OCI-LY7 (cell line): ENCODE results near the gene TIFAB. TPM values are rescaled to one million over a fixed set of nuclear protein-coding genes. Genes with fewer than 3 reads are reported as not detected.

Experiments
- BruUV-seq: library from RNA; stranded (reverse); fragments of 400-500 nt; replicated peaks from 2 replicates; lab custom pipeline; 2021; lab: Mats Ljungman, UMichigan
- CTCF ChIA-PET: fragments of 300-600 bp; sonication (Branson Sonifier 250); formaldehyde crosslinking; loops from one replicate; lab custom pipeline; 2022; ENCODE audit warnings: antibody characterized with exemption; ENCODE audit not compliant: unreplicated experiment; lab: Charles Lee
- POLR2A ChIA-PET: fragments of 300-600 bp; sonication (Branson Sonifier 250); formaldehyde crosslinking; loops from one replicate; lab custom pipeline; 2022; ENCODE audit warnings: antibody characterized with exemption; lab: Charles Lee
- DNase-seq: peaks from one replicate; pipeline ENCODE4 v3.0.0-alpha.2; 2015; ENCODE audit warnings: low spot score
- H2AFZ ChIP-seq: fragments of 200-600 bp; sonication (generic), shearing (Covaris generic); 2 replicates; pipeline ENCODE4 v1.6.1; 2014; ENCODE audit warnings: mild to moderate bottlenecking, antibody characterized with exemption, low read length, moderate library complexity
- H3K27ac ChIP-seq: fragments of 200-600 bp; sonication (generic); 2 replicates; pipeline ENCODE4 v1.5.1; 2014; ENCODE audit warnings: mixed run types, low read depth, mild to moderate bottlenecking, moderate library complexity, low read length, inconsistent platforms; ENCODE audit not compliant: poor library complexity, severe bottlenecking
- H3K36me3 ChIP-seq: fragments of 200-600 bp; sonication (generic); 2 replicates; pipeline ENCODE4 v1.6.1; 2014; ENCODE audit warnings: mild to moderate bottlenecking, antibody characterized with exemption, low read length, moderate library complexity, mixed read lengths; ENCODE audit not compliant: insufficient read depth
- H3K4me1 ChIP-seq: fragments of 200-600 bp; sonication (generic); 2 replicates; pipeline ENCODE4 v1.5.1; 2014; ENCODE audit warnings: mild to moderate bottlenecking, low read length; ENCODE audit not compliant: insufficient read depth, poor library complexity, severe bottlenecking
- H3K4me2 ChIP-seq: fragments of 200-600 bp; sonication (generic); 2 replicates; pipeline ENCODE4 v1.6.1; 2014; ENCODE audit warnings: mild to moderate bottlenecking, low read length
- H3K4me3 ChIP-seq: fragments of 200-600 bp; sonication (generic); 2 replicates; pipeline ENCODE4 v1.5.1; 2014; ENCODE audit warnings: mild to moderate bottlenecking, low read depth, low read length; ENCODE audit not compliant: poor library complexity, severe bottlenecking
- H3K79me2 ChIP-seq: fragments of 200-600 bp; sonication (generic); 2 replicates; pipeline ENCODE4 v1.6.1; 2016; ENCODE audit warnings: low read depth, mild to moderate bottlenecking, low read length, moderate library complexity, mixed read lengths; ENCODE audit not compliant: insufficient read depth
- H3K9me2 ChIP-seq: fragments of 200-600 bp; sonication (generic); 2 replicates; pipeline ENCODE4 v1.6.1; 2016; ENCODE audit warnings: mild to moderate bottlenecking, low read length, mixed read lengths; ENCODE audit not compliant: insufficient read depth
- H3K9me3 ChIP-seq: fragments of 200-600 bp; sonication (generic); 2 replicates; pipeline ENCODE4 v1.6.1; 2014; ENCODE audit warnings: mild to moderate bottlenecking, mixed run types, low read length, mixed read lengths
- H4K20me1 ChIP-seq: fragments of 200-600 bp; sonication (generic); 2 replicates; pipeline ENCODE4 v1.6.1; 2014; ENCODE audit warnings: mild to moderate bottlenecking, antibody characterized with exemption, low read length, moderate library complexity, mixed read lengths; ENCODE audit not compliant: insufficient read depth
- EZH2phosphoT487 ChIP-seq: fragments of 200-600 bp; sonication (generic); IDR thresholded peaks from 2 replicates; pipeline ENCODE4 v1.6.1; 2018; ENCODE audit warnings: low read depth, borderline replicate concordance, mild to moderate bottlenecking, mixed run types, antibody characterized with exemption, low read length, moderate library complexity, mixed read lengths
- intact Hi-C: fragments of 100-400 bp; cut with micrococcal nuclease; formaldehyde crosslinking; loops from one replicate; pipeline ENCODE4 v1.10.0; 2022; ENCODE audit not compliant: unreplicated experiment
- total RNA-seq, 2 experiments: library from RNA; depleted of rRNA in 1 of 2; stranded (reverse); fragments of >200 nt in 1 of 2; shearing (Covaris generic) in 1 of 2; gene quantifications; 2 replicates each; pipeline ENCODE4 v1.2.3, GENCODE V29; 2014 to 2022
- TF ChIP-seq, protein P1 (sequence below): fragments of 200-600 bp; sonication (generic); conservative IDR thresholded peaks from 2 replicates; pipeline ENCODE4 v1.5.1; 2014; ENCODE audit warnings: mild to moderate bottlenecking, antibody characterized with exemption, low read length, moderate library complexity, mixed read lengths

Gene TIFAB
- total RNA-seq, 2 experiments from 2014 or later, result not detected

- Histone ChIP-seq H3K27ac (no peak overlapping the region), H4K20me1 (no peaks in the 10 kb centered on the region), H3K4me2 (no peak overlapping the region), H3K36me3 (no peaks in the 10 kb centered on the region), H3K9me2 (no peaks in the 10 kb centered on the region), H3K79me2 (no peaks in the 10 kb centered on the region), H3K9me3 (no peaks in the 10 kb centered on the region), H3K4me3 (no peak overlapping the region), H2AFZ (no peak overlapping the region), H3K4me1 (no peaks in the 10 kb centered on the region)
- no TSS peak for BruUV-seq
- CTCF ChIA-PET, result interaction anchor here (0.5 kb wide), 1 partner anchor 16 kb away, joined by 6 read pairs; no protein-coding TSS in a partner anchor
- POLR2A ChIA-PET, result no interaction called here
- no peak for TF ChIP-seq EZH2phosphoT487
- TF ChIP-seq, protein P1, sequence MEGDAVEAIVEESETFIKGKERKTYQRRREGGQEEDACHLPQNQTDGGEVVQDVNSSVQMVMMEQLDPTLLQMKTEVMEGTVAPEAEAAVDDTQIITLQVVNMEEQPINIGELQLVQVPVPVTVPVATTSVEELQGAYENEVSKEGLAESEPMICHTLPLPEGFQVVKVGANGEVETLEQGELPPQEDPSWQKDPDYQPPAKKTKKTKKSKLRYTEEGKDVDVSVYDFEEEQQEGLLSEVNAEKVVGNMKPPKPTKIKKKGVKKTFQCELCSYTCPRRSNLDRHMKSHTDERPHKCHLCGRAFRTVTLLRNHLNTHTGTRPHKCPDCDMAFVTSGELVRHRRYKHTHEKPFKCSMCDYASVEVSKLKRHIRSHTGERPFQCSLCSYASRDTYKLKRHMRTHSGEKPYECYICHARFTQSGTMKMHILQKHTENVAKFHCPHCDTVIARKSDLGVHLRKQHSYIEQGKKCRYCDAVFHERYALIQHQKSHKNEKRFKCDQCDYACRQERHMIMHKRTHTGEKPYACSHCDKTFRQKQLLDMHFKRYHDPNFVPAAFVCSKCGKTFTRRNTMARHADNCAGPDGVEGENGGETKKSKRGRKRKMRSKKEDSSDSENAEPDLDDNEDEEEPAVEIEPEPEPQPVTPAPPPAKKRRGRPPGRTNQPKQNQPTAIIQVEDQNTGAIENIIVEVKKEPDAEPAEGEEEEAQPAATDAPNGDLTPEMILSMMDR, result peak; percentile 70
- intact Hi-C loops, result loop anchor here (10.0 kb wide), 1 partner anchor 368 kb away; the partner anchor contains the start of gene SLC25A48
- no peak for DNase-seq
These were observed 14.3 kb upstream of the TIFAB start for GRCh38 chr5:135466178-135467050.

DNA sequence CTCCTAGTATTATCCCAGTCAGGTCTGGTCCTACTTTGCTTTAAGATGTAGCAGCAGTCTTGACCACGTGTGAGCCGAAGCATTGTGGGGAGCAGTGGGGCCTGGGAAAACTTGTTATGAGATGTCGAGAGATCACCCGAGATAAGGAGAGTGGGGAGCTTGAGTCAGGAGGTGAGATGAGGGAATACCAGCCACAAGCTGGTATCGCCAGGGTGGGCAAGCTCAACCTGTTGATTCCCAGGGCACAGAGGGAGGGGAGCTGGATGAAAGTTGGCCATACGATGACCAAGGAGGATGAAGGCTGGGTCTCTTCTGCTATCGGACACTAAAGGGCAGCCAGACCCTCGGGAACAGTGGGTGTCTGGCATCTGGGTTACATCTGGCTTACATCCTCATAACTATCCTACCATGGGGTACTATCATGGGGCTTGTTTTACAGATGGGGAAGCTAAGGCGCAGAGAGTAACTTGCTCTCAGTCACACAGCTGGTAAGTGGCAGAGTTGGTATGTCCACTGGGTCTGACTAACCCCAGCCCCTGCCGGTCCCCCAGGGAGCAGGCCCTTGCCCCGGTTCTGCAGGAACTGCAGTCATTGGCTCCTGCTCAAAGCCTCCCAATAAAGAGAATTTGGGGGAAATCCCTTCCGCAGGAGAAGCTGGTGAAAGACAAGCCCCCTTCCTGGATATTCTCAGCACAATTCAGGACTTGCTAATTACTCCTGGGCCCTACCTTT, 13.4 kb upstream of the TIFAB start:
- POLR2A ChIA-PET, result no interaction called here
- CTCF ChIA-PET, result no interaction called here
- no peaks in the 10 kb centered on the region for H3K9me2 ChIP-seq
- TF ChIP-seq EZH2phosphoT487, result no peak
- TF ChIP-seq, protein P1, result no peak
- no peak overlapping the region for H3K4me2 ChIP-seq
- no TSS peak for BruUV-seq
- intact Hi-C loops, result loop anchor here (10.0 kb wide), 1 partner anchor 369 kb away; the partner anchor contains the start of gene SLC25A48
- no peaks in the 10 kb centered on the region for H3K36me3 ChIP-seq
- no peaks in the 10 kb centered on the region for H3K9me3 ChIP-seq
- no peaks in the 10 kb centered on the region for H3K4me1 ChIP-seq
- DNase-seq, result no peak
- H4K20me1 ChIP-seq, result no peaks in the 10 kb centered on the region
- no peak overlapping the region for H3K27ac ChIP-seq
- no peak overlapping the region for H3K4me3 ChIP-seq
- no peaks in the 10 kb centered on the region for H3K79me2 ChIP-seq
- no peak overlapping the region for H2AFZ ChIP-seq
